ENCODE measurements around the gene DNA2.
"Not testable (repeated sequence)": the region's sequence is repeated elsewhere in the genome, so short reads cannot be mapped to it uniquely, and the experiment has no call there.

Gene DNA2, protein sequence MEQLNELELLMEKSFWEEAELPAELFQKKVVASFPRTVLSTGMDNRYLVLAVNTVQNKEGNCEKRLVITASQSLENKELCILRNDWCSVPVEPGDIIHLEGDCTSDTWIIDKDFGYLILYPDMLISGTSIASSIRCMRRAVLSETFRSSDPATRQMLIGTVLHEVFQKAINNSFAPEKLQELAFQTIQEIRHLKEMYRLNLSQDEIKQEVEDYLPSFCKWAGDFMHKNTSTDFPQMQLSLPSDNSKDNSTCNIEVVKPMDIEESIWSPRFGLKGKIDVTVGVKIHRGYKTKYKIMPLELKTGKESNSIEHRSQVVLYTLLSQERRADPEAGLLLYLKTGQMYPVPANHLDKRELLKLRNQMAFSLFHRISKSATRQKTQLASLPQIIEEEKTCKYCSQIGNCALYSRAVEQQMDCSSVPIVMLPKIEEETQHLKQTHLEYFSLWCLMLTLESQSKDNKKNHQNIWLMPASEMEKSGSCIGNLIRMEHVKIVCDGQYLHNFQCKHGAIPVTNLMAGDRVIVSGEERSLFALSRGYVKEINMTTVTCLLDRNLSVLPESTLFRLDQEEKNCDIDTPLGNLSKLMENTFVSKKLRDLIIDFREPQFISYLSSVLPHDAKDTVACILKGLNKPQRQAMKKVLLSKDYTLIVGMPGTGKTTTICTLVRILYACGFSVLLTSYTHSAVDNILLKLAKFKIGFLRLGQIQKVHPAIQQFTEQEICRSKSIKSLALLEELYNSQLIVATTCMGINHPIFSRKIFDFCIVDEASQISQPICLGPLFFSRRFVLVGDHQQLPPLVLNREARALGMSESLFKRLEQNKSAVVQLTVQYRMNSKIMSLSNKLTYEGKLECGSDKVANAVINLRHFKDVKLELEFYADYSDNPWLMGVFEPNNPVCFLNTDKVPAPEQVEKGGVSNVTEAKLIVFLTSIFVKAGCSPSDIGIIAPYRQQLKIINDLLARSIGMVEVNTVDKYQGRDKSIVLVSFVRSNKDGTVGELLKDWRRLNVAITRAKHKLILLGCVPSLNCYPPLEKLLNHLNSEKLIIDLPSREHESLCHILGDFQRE

GRCh38 chr10:68471586-68472408, at the start of gene DNA2:
Gene DNA2, minus strand, starts transcription at chr10:68471973. Its CDS starts 109 bp downstream, at chr10:68471864.
- ATAC-seq: peak; percentile 91
- H3K36me3 Mint-ChIP-seq (ENCODE audit: low read depth): peaks cover 31% of the 10 kb centered on the region
- peak within 1 kb of the TSS; percentile 99 for H3K4me3 Mint-ChIP-seq
- peaks cover 24% of the 10 kb centered on the region for H3K4me1 Mint-ChIP-seq
- H3K27me3 Mint-ChIP-seq: no peaks in the 10 kb centered on the region
- no peaks in the 10 kb centered on the region for H3K9me3 Mint-ChIP-seq
- peak; percentile 84 for DNase-seq
- H3K27ac Mint-ChIP-seq: peak within 1 kb of the TSS; percentile 97

DNA sequence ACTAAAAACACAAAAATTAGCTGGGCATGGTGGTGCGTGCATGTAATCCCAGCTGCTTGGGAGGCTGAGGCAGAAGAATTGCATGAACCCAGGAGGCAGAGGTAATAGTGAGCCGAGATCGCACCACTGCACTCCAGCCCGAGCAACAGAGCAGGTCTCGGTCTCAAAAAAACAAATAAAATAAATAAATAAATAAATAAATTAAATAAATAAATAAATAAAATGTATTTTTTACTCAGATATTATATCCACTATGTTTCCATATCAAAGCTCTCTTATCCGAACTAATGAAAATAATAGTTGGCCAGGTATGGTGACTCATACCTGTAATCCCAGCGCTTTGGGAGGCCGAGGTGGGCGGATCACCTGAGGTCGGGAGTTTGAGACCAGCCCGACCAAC, 46.8 kb upstream of the DNA2 start:
- H3K27me3 Mint-ChIP-seq; H3K4me1 Mint-ChIP-seq; H3K4me3 Mint-ChIP-seq; H3K27ac Mint-ChIP-seq; H3K36me3 Mint-ChIP-seq (ENCODE audit: low read depth); ATAC-seq; H3K9me3 Mint-ChIP-seq; DNase-seq: not testable (repeated sequence)

DNA sequence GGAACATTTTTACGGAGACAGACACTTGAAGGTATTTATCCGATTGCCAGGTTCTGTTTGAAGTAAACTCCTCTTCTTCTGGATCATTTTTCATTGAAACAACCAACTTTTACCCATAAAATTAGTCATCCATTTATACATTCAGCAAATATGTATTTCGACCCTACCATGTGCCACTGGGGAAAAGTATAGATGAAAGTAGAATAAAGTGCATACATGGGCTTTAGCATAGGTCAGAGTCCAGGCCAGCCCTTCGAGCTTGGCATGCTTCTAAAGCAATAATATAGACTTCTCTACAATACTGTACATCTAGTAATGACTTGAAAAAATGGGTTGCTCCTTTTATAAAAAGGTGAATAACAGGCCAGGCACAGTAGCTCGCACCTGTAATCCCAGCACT, 45.4 kb upstream of the DNA2 start:
- peak overlapping the region; percentile 77 for H3K27ac Mint-ChIP-seq

DNA sequence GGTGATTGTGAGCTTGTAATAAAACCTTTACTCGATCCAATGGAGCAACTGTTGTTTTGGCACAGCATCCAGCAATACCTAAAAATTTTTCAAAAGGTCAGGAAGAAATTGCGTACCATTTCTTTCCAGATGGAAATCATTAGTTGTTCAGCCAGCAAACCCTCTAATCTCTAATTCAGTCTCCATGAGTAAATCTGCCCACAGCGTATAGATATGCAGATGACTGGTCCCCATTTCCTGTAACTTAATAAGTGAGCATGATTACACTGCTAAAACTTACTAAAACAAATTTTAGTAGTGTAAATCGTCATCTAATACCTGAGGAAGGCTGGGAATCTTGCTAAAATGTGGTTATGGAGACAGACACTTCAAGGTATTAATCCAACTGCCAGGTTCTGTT, 45.0 kb upstream of the DNA2 start:
- Mint-ChIP-seq H3K9me3 (no peaks in the 10 kb centered on the region), H3K27ac (peak overlapping the region; percentile 77), H3K36me3 (ENCODE audit: low read depth) (peaks cover 4% of the 10 kb centered on the region), H3K4me3 (no peak overlapping the region), H3K27me3 (no peaks in the 10 kb centered on the region), H3K4me1 (peaks cover 8% of the 10 kb centered on the region)
- DNase-seq: no peak
- ATAC-seq: peak; percentile 46

More for the DNA sequence above, 45.4 kb upstream of the DNA2 start:
- Mint-ChIP-seq H3K27me3 (no peaks in the 10 kb centered on the region), H3K4me1 (peaks cover 8% of the 10 kb centered on the region), H3K9me3 (no peaks in the 10 kb centered on the region), H3K4me3 (no peak overlapping the region), H3K36me3 (ENCODE audit: low read depth) (peaks cover 6% of the 10 kb centered on the region)
- DNase-seq (no peak), ATAC-seq (no peak)

- not testable (repeated sequence) for ATAC-seq; DNase-seq; H3K36me3 Mint-ChIP-seq (ENCODE audit: low read depth); H3K27me3 Mint-ChIP-seq; H3K9me3 Mint-ChIP-seq; H3K4me3 Mint-ChIP-seq; H3K4me1 Mint-ChIP-seq
- peak overlapping the region; percentile 19 for H3K27ac Mint-ChIP-seq
These were observed 44.4 kb upstream of the DNA2 start for GRCh38 chr10:68516216-68516615.

DNA sequence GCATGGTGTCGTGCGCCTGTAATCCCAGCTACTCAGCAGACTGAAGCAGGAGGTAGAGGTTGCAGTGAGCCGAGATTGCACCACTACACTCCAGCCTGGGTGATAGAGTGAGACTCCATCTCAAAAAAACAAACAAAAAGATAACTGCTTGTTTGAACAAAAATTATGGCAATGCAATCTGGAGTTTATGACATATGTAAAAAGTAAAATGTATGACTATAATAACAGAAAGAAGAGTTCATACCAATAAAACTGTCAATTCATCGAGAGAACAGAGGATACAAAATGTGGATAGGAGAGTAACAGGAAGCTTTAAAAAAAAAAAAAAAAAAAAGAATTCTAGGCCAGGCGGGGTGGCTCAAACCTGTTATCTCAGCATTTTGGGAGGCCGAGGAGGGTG, 36.3 kb upstream of the DNA2 start:
- DNase-seq: no peak
- Mint-ChIP-seq H3K4me1 (no peaks in the 10 kb centered on the region), H3K27ac (no peak overlapping the region), H3K9me3 (no peaks in the 10 kb centered on the region), H3K36me3 (ENCODE audit: low read depth) (peaks cover 3% of the 10 kb centered on the region), H3K4me3 (no peak overlapping the region), H3K27me3 (no peaks in the 10 kb centered on the region)
- no peak for ATAC-seq

DNA sequence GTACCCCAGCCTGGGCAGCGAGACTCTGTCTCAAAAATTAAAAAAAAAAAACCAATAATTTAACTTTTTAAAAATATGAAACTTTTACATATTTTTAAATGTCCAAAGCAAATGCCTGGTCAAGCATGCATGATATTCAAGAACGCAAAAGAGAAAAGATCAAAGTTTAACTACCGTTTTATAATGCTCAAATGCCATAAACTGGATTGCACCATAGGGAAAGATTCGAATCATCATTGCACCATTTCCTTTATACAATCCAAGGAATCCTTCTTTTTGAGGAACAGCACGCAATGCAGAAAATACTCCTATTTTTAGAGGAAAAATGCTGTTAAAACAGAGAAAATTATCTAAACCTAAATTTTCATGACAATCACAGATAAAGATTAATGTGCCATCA, 34.6 kb upstream of the DNA2 start:
- ATAC-seq (no peak), DNase-seq (no peak)
- H3K4me3 Mint-ChIP-seq: no peak overlapping the region
- peaks cover 3% of the 10 kb centered on the region for H3K36me3 Mint-ChIP-seq (ENCODE audit: low read depth)
- H3K27ac Mint-ChIP-seq: no peak overlapping the region
- no peaks in the 10 kb centered on the region for H3K27me3 Mint-ChIP-seq
- H3K9me3 Mint-ChIP-seq: no peaks in the 10 kb centered on the region
- H3K4me1 Mint-ChIP-seq: no peaks in the 10 kb centered on the region

- no peak overlapping the region for H3K4me3 Mint-ChIP-seq
- H3K4me1 Mint-ChIP-seq: no peaks in the 10 kb centered on the region
- ATAC-seq (no peak), DNase-seq (no peak)
- no peak overlapping the region for H3K27ac Mint-ChIP-seq
- no peaks in the 10 kb centered on the region for H3K9me3 Mint-ChIP-seq
- peaks cover 22% of the 10 kb centered on the region for H3K36me3 Mint-ChIP-seq (ENCODE audit: low read depth)
- H3K27me3 Mint-ChIP-seq: no peaks in the 10 kb centered on the region
These were observed 31.1 kb upstream of the DNA2 start for GRCh38 chr10:68502846-68503245.

DNA sequence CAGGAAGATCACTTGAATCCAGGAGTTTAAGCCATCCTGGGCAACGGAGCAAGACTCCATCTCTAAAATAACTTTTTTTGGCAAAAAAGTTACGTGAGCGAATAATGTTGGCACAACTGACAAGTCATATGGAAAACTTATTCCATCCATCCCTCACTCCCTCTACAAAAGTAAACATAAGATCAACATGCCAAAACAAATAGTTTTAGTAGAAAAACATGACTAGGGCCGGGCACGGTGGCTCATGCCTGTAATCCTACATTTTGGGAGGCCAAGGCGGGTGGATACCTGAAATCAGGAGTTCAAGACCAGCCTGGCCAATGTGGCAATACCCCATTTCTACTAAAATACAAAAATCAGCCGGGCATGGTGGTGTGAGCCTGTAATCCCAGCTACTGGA, 29.9 kb upstream of the DNA2 start:
- H3K4me3 Mint-ChIP-seq: no peak overlapping the region
- no peaks in the 10 kb centered on the region for H3K4me1 Mint-ChIP-seq
- DNase-seq (no peak), ATAC-seq (no peak)
- H3K9me3 Mint-ChIP-seq: no peaks in the 10 kb centered on the region
- H3K27me3 Mint-ChIP-seq: no peaks in the 10 kb centered on the region
- no peak overlapping the region for H3K27ac Mint-ChIP-seq
- H3K36me3 Mint-ChIP-seq (ENCODE audit: low read depth): peaks cover 24% of the 10 kb centered on the region

DNA sequence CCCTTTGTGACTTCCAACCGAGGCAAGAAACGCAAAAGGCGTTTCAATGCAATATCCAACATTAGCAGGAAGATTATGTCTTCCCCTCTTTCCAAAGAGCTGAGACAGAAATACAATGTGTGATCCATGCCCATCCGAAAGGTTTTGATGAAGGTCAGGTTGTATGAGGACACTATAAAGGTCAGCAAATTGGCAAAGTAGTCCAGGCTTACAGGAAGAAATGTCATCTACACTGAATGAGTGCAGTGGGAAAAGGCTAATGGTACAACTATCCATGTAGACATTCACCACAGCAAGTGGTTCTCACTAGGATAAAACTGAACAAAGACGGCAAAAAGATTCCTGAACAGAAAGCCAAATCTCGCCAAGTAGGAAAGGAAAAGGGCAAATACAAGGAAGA, 27.8 kb upstream of the DNA2 start:
- no peaks in the 10 kb centered on the region for H3K9me3 Mint-ChIP-seq
- H3K27me3 Mint-ChIP-seq: no peaks in the 10 kb centered on the region
- no peak overlapping the region for H3K4me3 Mint-ChIP-seq
- no peaks in the 10 kb centered on the region for H3K4me1 Mint-ChIP-seq
- peaks cover 27% of the 10 kb centered on the region for H3K36me3 Mint-ChIP-seq (ENCODE audit: low read depth)
- ATAC-seq (no peak), DNase-seq (no peak)
- no peak overlapping the region for H3K27ac Mint-ChIP-seq

GRCh38 chr10:68496072-68496471, 24.3 kb upstream of the DNA2 start:
- Mint-ChIP-seq H3K36me3 (ENCODE audit: low read depth) (peaks cover 27% of the 10 kb centered on the region), H3K9me3 (no peaks in the 10 kb centered on the region), H3K4me3 (no peak overlapping the region), H3K27me3 (no peaks in the 10 kb centered on the region), H3K4me1 (no peaks in the 10 kb centered on the region), H3K27ac (no peak overlapping the region)
- no peak for DNase-seq
- no peak for ATAC-seq

DNA sequence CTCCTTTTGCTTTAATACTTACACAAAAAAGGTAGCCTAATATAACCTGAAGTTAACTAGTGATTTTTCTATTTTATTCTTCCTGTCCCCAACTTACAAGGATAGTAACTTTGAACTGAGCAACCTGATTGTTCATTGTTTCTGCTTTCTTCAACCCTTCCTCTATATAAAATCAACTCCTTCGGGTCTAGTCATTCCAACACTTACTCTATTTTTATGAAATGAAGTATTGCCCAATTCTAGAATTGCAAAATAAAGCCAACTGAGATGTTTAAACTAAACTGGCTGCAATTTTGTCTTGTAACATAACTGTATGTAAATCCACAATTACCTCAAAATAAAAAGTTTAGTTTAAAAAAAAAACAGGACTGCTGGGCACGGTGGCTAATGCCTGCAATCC, 20.3 kb upstream of the DNA2 start:
- no peaks in the 10 kb centered on the region for H3K27me3 Mint-ChIP-seq
- no peak overlapping the region for H3K4me3 Mint-ChIP-seq
- ATAC-seq: no peak
- no peaks in the 10 kb centered on the region for H3K9me3 Mint-ChIP-seq
- H3K27ac Mint-ChIP-seq: no peak overlapping the region
- H3K4me1 Mint-ChIP-seq: no peaks in the 10 kb centered on the region
- peaks cover 18% of the 10 kb centered on the region for H3K36me3 Mint-ChIP-seq (ENCODE audit: low read depth)
- no peak for DNase-seq

DNA sequence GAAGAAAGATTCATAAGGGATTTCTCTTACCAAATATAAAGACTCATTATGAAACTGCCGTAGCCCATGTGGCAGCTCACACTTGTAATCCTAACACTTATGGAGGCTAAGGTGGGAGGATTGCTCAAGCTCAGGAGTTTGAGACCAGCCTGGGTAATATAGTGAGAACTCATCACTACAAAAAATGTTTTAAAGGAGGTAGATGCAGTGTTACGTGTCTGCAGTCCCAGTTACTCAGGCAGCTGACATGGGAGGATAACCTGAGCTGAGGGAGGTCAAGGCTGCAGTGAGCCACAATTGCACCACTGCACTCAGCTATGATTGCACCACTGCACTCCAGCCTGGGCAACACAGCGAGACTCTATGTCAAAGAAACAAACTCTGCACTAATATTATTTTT, 18.1 kb upstream of the DNA2 start:
- no peaks in the 10 kb centered on the region for H3K9me3 Mint-ChIP-seq
- H3K36me3 Mint-ChIP-seq (ENCODE audit: low read depth): peaks cover 16% of the 10 kb centered on the region
- ATAC-seq: peak; percentile 36
- no peak overlapping the region for H3K27ac Mint-ChIP-seq
- H3K4me3 Mint-ChIP-seq: no peak overlapping the region
- no peaks in the 10 kb centered on the region for H3K27me3 Mint-ChIP-seq
- H3K4me1 Mint-ChIP-seq: no peaks in the 10 kb centered on the region
- no peak for DNase-seq

- ATAC-seq (no peak), DNase-seq (no peak)
- no peak overlapping the region for H3K4me3 Mint-ChIP-seq
- H3K27me3 Mint-ChIP-seq: no peaks in the 10 kb centered on the region
- peaks cover 24% of the 10 kb centered on the region for H3K4me1 Mint-ChIP-seq
- H3K9me3 Mint-ChIP-seq: no peaks in the 10 kb centered on the region
- H3K27ac Mint-ChIP-seq: no peak overlapping the region
- peaks cover 19% of the 10 kb centered on the region for H3K36me3 Mint-ChIP-seq (ENCODE audit: low read depth)
These were observed 2.2 kb upstream of the DNA2 start for GRCh38 chr10:68474021-68474420.
